ENCODE results near the gene TP53I11. TPM values are rescaled to one million over a fixed set of nuclear protein-coding genes. Genes with fewer than 3 reads are reported as not detected.

The TP53I11 gene
- total and polyA plus RNA-seq, 2 donors (not counting 3 experiments of a cell fraction or from before 2014, with no cell fraction given): 31.5 to 79.4 TPM

DNA sequence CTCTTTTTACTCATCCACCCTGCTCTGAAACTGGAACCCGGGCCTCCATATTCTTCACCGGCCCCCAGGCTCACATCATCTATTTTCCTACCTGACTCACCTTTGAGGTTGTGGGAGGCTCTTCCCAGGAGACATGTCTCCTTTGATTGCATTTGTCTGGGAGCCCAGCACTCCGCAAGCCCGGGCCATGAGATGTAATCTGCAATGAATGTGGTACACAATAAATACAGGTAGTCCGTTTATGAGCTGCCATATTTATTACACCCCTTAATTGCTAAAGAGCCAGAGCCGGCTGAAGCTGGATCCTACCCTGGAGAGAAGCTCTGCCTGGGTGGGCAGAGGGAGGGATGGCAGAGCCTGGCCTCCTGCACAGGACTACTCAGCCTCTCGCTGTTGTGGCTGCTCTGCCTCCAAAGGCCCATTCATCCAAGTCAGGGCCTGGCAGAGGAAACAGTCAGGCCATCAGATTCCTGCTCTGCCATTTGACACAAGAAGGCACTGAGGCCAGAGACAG, 49.5 kb downstream of the TP53I11 start:
- H3K79me2 ChIP-seq (ENCODE audit: control insufficient read depth, insufficient read depth, low read length): no peaks in the 10 kb centered on the region
- no peak overlapping the region for H3K27ac ChIP-seq (ENCODE audit: insufficient read depth, low read depth, low read length)
- no peaks in the 10 kb centered on the region for H3K9me1 ChIP-seq (replicated peaks; ENCODE audit: control insufficient read depth, extremely low read depth, insufficient read depth, low read length)
- no peaks in the 10 kb centered on the region for H3K36me3 ChIP-seq (ENCODE audit: control insufficient read depth in 2 of 2, extremely low read depth in 1 of 2, insufficient read depth in 2 of 2, low read length in 2 of 2)
- ChIA-PET POLR2A (interaction anchor here (0.6 kb wide), 1 partner anchor 215 kb away, joined by 3 read pairs; no protein-coding TSS in a partner anchor), CTCF (interaction anchor here (1.0 kb wide), 1 partner anchor 10 kb away, joined by 3 read pairs; no protein-coding TSS in a partner anchor)
- FAIRE-seq (no peak), DNase-seq (ENCODE audit: low read depth, low spot score) (no peak)
- no peaks in the 10 kb centered on the region for H4K20me1 ChIP-seq (replicated peaks; ENCODE audit: control insufficient read depth, extremely low read depth, insufficient read depth, low read length)
- no peaks in the 10 kb centered on the region for H3K4me1 ChIP-seq (ENCODE audit: control insufficient read depth, extremely low read depth, insufficient read depth, low read length)
- H3K9me3 ChIP-seq (replicated peaks; ENCODE audit: control insufficient read depth, insufficient read depth, low read length): no peaks in the 10 kb centered on the region
- no TSS peak for BruUV-seq (replicated peaks)
- intact Hi-C loops (cut with micrococcal nuclease): no loop called here
- no peak overlapping the region for H3K4me2 ChIP-seq (ENCODE audit: insufficient read depth, low read length)
- no peak overlapping the region for H2AFZ ChIP-seq (ENCODE audit: low read depth, low read length)
- H3K4me3 ChIP-seq (replicated peaks in 1 of 3; ENCODE audit: insufficient read depth in 1 of 3, low read depth in 1 of 3, low read length in 3 of 3): no peak overlapping the region
- dilution Hi-C loops (cut with MboI; ENCODE audit: extremely low pct_ligation_motif_present, low sequenced_read_pairs): no loop called here
- H3K27me3 ChIP-seq (ENCODE audit: control insufficient read depth in 2 of 2, insufficient read depth in 2 of 2, low read length in 2 of 2): no peaks in the 10 kb centered on the region
- TF ChIP-seq, protein P1, sequence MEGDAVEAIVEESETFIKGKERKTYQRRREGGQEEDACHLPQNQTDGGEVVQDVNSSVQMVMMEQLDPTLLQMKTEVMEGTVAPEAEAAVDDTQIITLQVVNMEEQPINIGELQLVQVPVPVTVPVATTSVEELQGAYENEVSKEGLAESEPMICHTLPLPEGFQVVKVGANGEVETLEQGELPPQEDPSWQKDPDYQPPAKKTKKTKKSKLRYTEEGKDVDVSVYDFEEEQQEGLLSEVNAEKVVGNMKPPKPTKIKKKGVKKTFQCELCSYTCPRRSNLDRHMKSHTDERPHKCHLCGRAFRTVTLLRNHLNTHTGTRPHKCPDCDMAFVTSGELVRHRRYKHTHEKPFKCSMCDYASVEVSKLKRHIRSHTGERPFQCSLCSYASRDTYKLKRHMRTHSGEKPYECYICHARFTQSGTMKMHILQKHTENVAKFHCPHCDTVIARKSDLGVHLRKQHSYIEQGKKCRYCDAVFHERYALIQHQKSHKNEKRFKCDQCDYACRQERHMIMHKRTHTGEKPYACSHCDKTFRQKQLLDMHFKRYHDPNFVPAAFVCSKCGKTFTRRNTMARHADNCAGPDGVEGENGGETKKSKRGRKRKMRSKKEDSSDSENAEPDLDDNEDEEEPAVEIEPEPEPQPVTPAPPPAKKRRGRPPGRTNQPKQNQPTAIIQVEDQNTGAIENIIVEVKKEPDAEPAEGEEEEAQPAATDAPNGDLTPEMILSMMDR (IDR thresholded peaks at IDR 0.05; ENCODE audit: extremely low read depth in 1 of 2, insufficient read depth in 1 of 2, low read depth in 1 of 2, low read length in 2 of 2): no peak
- no peak for TF ChIP-seq POLR2AphosphoS5 (IDR thresholded peaks at IDR 0.05; ENCODE audit: insufficient read depth, low read depth, low read length)
- TF ChIP-seq GATA2 (IDR thresholded peaks at IDR 0.05; ENCODE audit: insufficient read depth, insufficient read length, low read depth, low read length): no peak
- no peak for TF ChIP-seq EZH2 (IDR thresholded peaks at IDR 0.05; ENCODE audit: borderline replicate concordance, low read depth, low read length, severe bottlenecking)
- TF ChIP-seq JUN (IDR thresholded peaks at IDR 0.05; ENCODE audit: borderline replicate concordance, insufficient read depth, insufficient read length, low read depth): no peak
- TF ChIP-seq, protein P2, sequence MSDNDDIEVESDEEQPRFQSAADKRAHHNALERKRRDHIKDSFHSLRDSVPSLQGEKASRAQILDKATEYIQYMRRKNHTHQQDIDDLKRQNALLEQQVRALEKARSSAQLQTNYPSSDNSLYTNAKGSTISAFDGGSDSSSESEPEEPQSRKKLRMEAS (IDR thresholded peaks at IDR 0.05; ENCODE audit: insufficient read depth, insufficient read length): no peak
- no peak for TF ChIP-seq MYC (IDR thresholded peaks at IDR 0.05; ENCODE audit: low read depth, low read length)
- no peak for TF ChIP-seq FOS (IDR thresholded peaks at IDR 0.05; ENCODE audit: borderline replicate concordance, insufficient read depth, low read length)
- TF ChIP-seq POLR2A (IDR thresholded peaks at IDR 0.05; ENCODE audit: low read depth, low read length): no peak
- H3K9ac ChIP-seq (replicated peaks; ENCODE audit: extremely low read depth, insufficient read depth, low read length): no peak overlapping the region

Measured in endothelial cell of umbilical vein (primary cell).